Endothelial cell of umbilical vein (primary cell): Measurements from ENCODE around the gene NAA20. TPM values are rescaled to one million over a fixed set of nuclear protein-coding genes. Genes with fewer than 3 reads are reported as not detected.

ENCODE experiments used
- BruUV-seq: library from RNA; stranded (reverse); fragments of 400-500 nt; replicated peaks from 2 replicates; lab custom pipeline; 2021; lab: Mats Ljungman, UMichigan
- CTCF ChIA-PET: fragments of 300-600, 350-600 bp; sonication (Branson Sonifier 250); formaldehyde crosslinking; loops from one replicate; lab custom pipeline; 2021; ENCODE audit warnings: antibody characterized with exemption, inconsistent platforms; lab: Charles Lee
- POLR2A ChIA-PET: fragments of 300-600, 350-600 bp; sonication (Branson Sonifier 250); formaldehyde crosslinking; loops from one replicate; lab custom pipeline; 2021; ENCODE audit warnings: antibody characterized with exemption, inconsistent platforms; lab: Charles Lee
- DNase-seq: peaks from one replicate; pipeline ENCODE4 v3.0.0-alpha.2; 2011; ENCODE audit warnings: low read depth, low spot score
- FAIRE-seq: peaks from 2 replicates; lab custom pipeline; 2011; peaks lifted over from hg19 to GRCh38; lab: Jason Lieb, UNC
- H2AFZ ChIP-seq: 2 replicates; pipeline ENCODE4 v1.6.0; 2012; ENCODE audit warnings: low read depth, low read length, control low read depth, inconsistent platforms
- H3K27ac ChIP-seq: 2 replicates; pipeline ENCODE4 v1.5.1; 2011; ENCODE audit warnings: low read depth, mild to moderate bottlenecking, control low read depth, low read length, moderate library complexity; ENCODE audit not compliant: insufficient read depth
- H3K27me3 ChIP-seq, 2 experiments: 2 replicates each; pipeline versions ENCODE4 v1.6.0 to v1.6.1; 2011; ENCODE audit warnings: low read length in 2 of 2, mixed read lengths in 1 of 2; ENCODE audit not compliant: control insufficient read depth in 2 of 2, insufficient read depth in 2 of 2
- H3K36me3 ChIP-seq, 2 experiments: 2 replicates in 1 of 2; 3 replicates in 1 of 2; pipeline ENCODE4 v1.5.1; 2011; ENCODE audit warnings: low read length in 2 of 2, mild to moderate bottlenecking in 1 of 2, moderate library complexity in 1 of 2; ENCODE audit not compliant: control insufficient read depth in 2 of 2, insufficient read depth in 2 of 2; ENCODE audit errors: extremely low read depth in 1 of 2
- H3K4me1 ChIP-seq: 3 replicates; pipeline ENCODE4 v1.5.1; 2011; ENCODE audit warnings: mild to moderate bottlenecking, low read length; ENCODE audit not compliant: control insufficient read depth, insufficient read depth; ENCODE audit errors: extremely low read depth
- H3K4me2 ChIP-seq: 2 replicates; pipeline ENCODE4 v1.6.1; 2011; ENCODE audit warnings: low read length, control low read depth, mixed read lengths; ENCODE audit not compliant: insufficient read depth
- H3K4me3 ChIP-seq, 3 experiments: fragments of 200-600 bp in 1 of 3; sonication (generic), shearing (Covaris generic) in 1 of 3; replicated peaks in 1 of 3; 2 replicates each; pipeline ENCODE4 v1.5.1; 2011 to 2016; ENCODE audit warnings: control low read depth in 3 of 3, low read length in 3 of 3, mild to moderate bottlenecking in 2 of 3, inconsistent platforms in 1 of 3, low read depth in 1 of 3, moderate library complexity in 1 of 3; ENCODE audit not compliant: insufficient read depth in 1 of 3
- H3K79me2 ChIP-seq: 2 replicates; pipeline ENCODE4 v1.6.0; 2012; ENCODE audit warnings: low read length, inconsistent platforms; ENCODE audit not compliant: control insufficient read depth, insufficient read depth
- H3K9ac ChIP-seq: replicated peaks from 2 replicates; pipeline ENCODE3; 2011; ENCODE audit warnings: low read length, control low read depth; ENCODE audit not compliant: insufficient read depth; ENCODE audit errors: extremely low read depth
- H3K9me1 ChIP-seq: replicated peaks from 3 replicates; pipeline ENCODE4 v1.6.0; 2011; ENCODE audit warnings: mild to moderate bottlenecking, low read length; ENCODE audit not compliant: control insufficient read depth, insufficient read depth; ENCODE audit errors: extremely low read depth
- H3K9me3 ChIP-seq: replicated peaks from 2 replicates; pipeline ENCODE4 v1.5.1; 2012; ENCODE audit warnings: low read length, inconsistent platforms; ENCODE audit not compliant: control insufficient read depth, insufficient read depth
- H4K20me1 ChIP-seq: replicated peaks from 2 replicates; pipeline ENCODE3; 2011; ENCODE audit warnings: mild to moderate bottlenecking, low read length; ENCODE audit not compliant: control insufficient read depth, insufficient read depth; ENCODE audit errors: extremely low read depth
- EZH2 ChIP-seq: IDR thresholded peaks from 2 replicates; pipeline ENCODE4 v1.6.1; 2012; ENCODE audit warnings: borderline replicate concordance, low read depth, mild to moderate bottlenecking, moderate library complexity, low read length, inconsistent platforms; ENCODE audit not compliant: severe bottlenecking
- FOS ChIP-seq: IDR thresholded peaks from 2 replicates; pipeline ENCODE4 v1.6.1; 2011; ENCODE audit warnings: mild to moderate bottlenecking, low read length, moderate library complexity, borderline replicate concordance; ENCODE audit not compliant: insufficient read depth
- GATA2 ChIP-seq: IDR thresholded peaks from 2 replicates; pipeline ENCODE4 v1.7.0; 2011; ENCODE audit warnings: low read depth, mild to moderate bottlenecking, moderate library complexity, mixed read lengths, low read length; ENCODE audit not compliant: insufficient read length, insufficient read depth
- JUN ChIP-seq: IDR thresholded peaks from 2 replicates; pipeline ENCODE4 v1.6.1; 2011; ENCODE audit warnings: borderline replicate concordance, low read depth; ENCODE audit not compliant: insufficient read length, insufficient read depth
- MAX ChIP-seq: IDR thresholded peaks from 2 replicates; pipeline ENCODE4 v1.6.1; 2011; ENCODE audit not compliant: insufficient read depth, insufficient read length
- MYC ChIP-seq: IDR thresholded peaks from one replicate; pipeline ENCODE4 v1.6.1; 2011; ENCODE audit warnings: mild to moderate bottlenecking, low read depth, low read length
- POLR2A ChIP-seq: IDR thresholded peaks from 2 replicates; pipeline ENCODE4 v1.6.1; 2012; ENCODE audit warnings: low read depth, mild to moderate bottlenecking, control low read depth, low read length
- dilution Hi-C: fragments of 300-500 bp; cut with MboI; formaldehyde crosslinking; loops from one replicate; pipeline ENCODE4 v1.15.0; 2019; ENCODE audit warnings: low sequenced_read_pairs; ENCODE audit not compliant: extremely low pct_ligation_motif_present
- intact Hi-C: fragments of 100-400 bp; cut with micrococcal nuclease; formaldehyde crosslinking; loops from one replicate; pipeline ENCODE4 v1.10.0; 2022
- polyA plus RNA-seq, 4 experiments: library from polyadenylated mRNA; depleted of rRNA in 3 of 4; stranded (reverse) in 3 of 4; unstranded in 1 of 4; fragments of >200 nt; gene quantifications; 2 replicates each; pipeline versions ENCODE4 v1.2.1 to v1.2.3, GENCODE V29; 2011 to 2012; ENCODE audit warnings: missing spikeins in 1 of 4
- total RNA-seq: library from RNA; stranded (reverse); gene quantifications from 2 replicates; pipeline ENCODE4 v1.2.3, GENCODE V29; 2021
- TF ChIP-seq, protein P1 (sequence below), 2 donors: IDR thresholded peaks; 1 replicate in 1 of 2; 2 replicates in 1 of 2; pipeline ENCODE4 v1.5.1; 2011; ENCODE audit warnings: low read length in 2 of 2, mild to moderate bottlenecking in 2 of 2, moderate library complexity in 2 of 2, control low read depth in 1 of 2, inconsistent platforms in 1 of 2, low read depth in 1 of 2; ENCODE audit not compliant: insufficient read depth in 1 of 2; ENCODE audit errors: extremely low read depth in 1 of 2

NAA20 gene
- total and polyA plus RNA-seq, 2 donors (not counting 3 experiments of a cell fraction or from before 2014, with no cell fraction given) = 48.6 to 77.3 TPM

DNA sequence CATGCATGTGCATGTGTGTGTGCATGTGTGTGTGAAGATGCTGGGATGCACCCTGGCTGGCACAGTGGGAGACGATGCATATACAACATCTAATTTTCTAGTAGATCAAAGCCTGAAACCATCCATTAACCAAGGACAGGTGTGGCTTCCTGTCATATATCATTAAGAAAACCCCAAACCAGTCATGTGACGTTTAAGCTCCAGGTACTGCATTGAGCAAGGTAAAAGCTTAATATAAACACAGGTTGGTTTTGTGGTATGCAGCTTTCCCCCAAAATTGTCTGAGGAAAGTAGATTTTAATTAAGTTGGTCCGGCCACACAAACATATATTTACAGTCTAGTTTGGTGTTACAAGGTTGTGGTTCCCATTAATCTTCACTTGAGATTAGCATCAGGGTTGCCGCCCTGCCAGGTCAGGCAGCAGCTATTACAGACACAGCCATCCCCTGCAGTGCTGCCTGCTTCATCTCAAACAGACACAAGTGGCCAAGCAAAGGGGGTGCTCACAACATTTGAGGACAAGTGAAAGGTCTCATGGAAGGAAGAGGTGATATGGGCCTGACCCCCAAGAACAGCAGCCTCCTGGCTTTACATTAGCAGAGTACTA, 48.6 kb upstream of the NAA20 start:
- H3K9me1 ChIP-seq = no peaks in the 10 kb centered on the region
- H3K4me2 ChIP-seq = no peak overlapping the region
- H3K9me3 ChIP-seq = no peaks in the 10 kb centered on the region
- no peak overlapping the region for H3K4me3 ChIP-seq
- no peaks in the 10 kb centered on the region for H4K20me1 ChIP-seq
- BruUV-seq = no TSS peak
- dilution Hi-C loops = no loop called here
- peaks cover 21 to 42% of the 10 kb centered on the region in 2 experiments for H3K36me3 ChIP-seq
- H3K79me2 ChIP-seq = no peaks in the 10 kb centered on the region
- H3K4me1 ChIP-seq = peaks cover under 1% of the 10 kb centered on the region
- FAIRE-seq (no peak), DNase-seq (no peak)
- H3K27ac ChIP-seq = no peak overlapping the region
- H3K27me3 ChIP-seq = no peaks in the 10 kb centered on the region
- H2AFZ ChIP-seq = no peak overlapping the region
- CTCF ChIA-PET = interaction anchor here (0.6 kb wide), 1 partner anchor 254 kb away, joined by 3 read pairs; no protein-coding TSS in a partner anchor
- no peak for TF ChIP-seq JUN
- TF ChIP-seq MYC = no peak
- no peak for TF ChIP-seq GATA2
- no peak for TF ChIP-seq MAX
- no peak for TF ChIP-seq FOS
- TF ChIP-seq, protein P1, sequence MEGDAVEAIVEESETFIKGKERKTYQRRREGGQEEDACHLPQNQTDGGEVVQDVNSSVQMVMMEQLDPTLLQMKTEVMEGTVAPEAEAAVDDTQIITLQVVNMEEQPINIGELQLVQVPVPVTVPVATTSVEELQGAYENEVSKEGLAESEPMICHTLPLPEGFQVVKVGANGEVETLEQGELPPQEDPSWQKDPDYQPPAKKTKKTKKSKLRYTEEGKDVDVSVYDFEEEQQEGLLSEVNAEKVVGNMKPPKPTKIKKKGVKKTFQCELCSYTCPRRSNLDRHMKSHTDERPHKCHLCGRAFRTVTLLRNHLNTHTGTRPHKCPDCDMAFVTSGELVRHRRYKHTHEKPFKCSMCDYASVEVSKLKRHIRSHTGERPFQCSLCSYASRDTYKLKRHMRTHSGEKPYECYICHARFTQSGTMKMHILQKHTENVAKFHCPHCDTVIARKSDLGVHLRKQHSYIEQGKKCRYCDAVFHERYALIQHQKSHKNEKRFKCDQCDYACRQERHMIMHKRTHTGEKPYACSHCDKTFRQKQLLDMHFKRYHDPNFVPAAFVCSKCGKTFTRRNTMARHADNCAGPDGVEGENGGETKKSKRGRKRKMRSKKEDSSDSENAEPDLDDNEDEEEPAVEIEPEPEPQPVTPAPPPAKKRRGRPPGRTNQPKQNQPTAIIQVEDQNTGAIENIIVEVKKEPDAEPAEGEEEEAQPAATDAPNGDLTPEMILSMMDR (IDR thresholded peaks at IDR 0.05; ENCODE audit: extremely low read depth in 1 of 2, insufficient read depth in 1 of 2, low read depth in 1 of 2, low read length in 2 of 2) = no peak
- no peak for TF ChIP-seq POLR2A
- TF ChIP-seq EZH2 = no peak
- no peak overlapping the region for H3K9ac ChIP-seq
- intact Hi-C loops = no loop called here
- POLR2A ChIA-PET = no interaction called here
